Midbrain (tissue), 1 donor: ENCODE measurements around the gene HOXA1.

Source experiments
- DNase-seq: peaks from one replicate; lab custom pipeline; 2025; lab: John Stamatoyannopoulos, UW

HOXA1 gene

DNA sequence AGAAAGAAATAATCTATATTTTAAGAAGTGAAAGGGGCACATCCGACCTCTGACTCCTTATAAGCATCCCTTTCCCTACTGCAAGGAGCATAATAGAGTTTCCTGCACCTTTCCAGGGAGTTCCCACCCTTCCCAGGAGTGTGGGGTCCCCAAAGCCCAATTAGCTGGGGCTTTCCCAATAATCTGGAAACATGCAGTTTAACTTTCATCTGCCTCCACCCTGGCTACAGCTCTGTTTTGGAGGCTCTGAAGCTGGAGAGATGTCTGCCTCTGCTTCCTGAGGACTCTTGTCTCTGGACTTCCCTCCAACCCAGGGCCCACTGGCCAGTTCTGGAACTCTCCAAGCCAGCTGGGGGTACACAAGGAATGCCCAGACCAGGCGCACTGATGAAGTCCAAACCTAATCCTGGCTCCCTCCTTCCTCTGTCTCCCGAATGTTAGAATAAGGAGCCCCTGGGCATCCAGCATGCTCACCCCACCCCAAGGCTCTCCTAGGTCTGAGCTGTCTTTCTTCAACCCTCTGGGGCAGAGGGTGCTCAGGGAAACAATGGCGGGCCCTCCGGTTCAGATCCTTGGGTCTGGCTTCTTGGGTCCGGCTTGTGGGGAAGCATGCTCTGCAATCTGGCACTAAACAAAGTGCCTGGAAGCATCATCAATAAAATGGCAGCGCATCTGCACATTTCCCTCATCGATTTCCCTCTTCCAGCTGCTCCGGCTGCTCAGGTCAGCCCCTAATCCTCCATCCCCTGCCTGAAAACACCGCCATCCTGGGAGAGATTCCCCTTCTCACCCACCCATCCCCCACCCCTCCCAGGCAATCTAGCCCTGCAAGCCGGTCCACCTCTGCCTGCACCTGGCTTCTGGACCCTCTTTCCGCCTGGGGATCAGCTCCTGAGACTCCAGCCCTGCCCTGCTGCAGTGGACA, 21.4 kb upstream of the HOXA1 start:
- no peak for DNase-seq

GRCh38 chr7:27116031-27116961, 20.5 kb upstream of the HOXA1 start:
- DNase-seq: no peak

DNA sequence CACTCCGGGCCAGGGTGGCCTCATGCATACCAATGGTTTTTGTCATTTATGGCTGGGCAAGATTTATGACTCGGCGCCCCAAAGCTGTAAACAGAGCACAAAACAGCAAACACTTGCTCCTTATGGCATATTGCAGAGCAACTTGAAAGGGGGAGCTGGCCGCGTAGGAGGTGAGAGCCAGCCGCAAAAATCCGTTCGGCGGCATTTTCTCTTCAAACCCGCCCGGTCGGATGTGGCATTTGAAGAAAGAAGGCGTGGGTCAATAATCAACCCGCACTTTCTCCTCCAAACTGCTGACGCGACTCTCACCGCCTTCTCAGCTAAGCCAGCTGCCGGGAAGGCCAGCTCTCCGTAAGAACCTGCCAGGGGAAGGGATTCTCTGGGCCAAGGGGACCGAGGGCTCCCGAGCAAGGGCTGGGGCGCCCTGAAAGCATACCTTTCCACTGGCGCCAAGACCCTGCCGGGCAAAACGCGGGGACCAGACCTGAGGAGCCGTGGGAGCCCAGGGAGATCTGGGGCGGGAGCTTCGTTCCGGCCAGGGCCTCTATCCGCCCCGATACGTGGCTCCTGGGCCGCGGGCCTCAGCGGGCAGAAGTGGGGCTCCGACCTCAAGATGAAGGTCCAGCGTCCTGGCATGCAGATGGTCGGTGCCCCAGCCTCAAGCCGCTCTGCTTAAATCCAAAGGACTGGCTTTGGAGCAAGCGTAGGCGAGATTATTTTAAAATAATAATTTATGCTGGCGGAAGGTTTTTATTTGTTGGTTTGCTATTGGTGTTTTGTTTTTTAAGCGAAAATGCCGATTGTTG, 19.6 kb upstream of the HOXA1 start:
- DNase-seq: no peak

DNA sequence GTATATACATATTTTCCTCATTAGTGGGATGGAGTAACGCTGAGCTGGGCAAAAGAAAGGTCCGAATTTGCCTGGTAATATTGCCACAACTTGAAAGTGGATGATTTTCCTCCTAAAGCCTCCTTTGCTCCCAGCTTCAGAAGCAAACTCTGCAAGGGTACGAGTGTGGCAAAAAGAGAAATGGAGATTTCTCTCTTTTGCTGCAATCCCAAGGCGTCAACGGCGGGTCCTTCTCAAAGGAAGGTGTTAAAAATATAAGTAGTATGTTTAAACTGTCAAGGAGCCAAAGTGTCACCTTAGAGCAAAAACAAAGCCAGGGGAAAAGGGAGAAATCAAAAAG, 19.1 kb upstream of the HOXA1 start:
- no peak for DNase-seq

DNA sequence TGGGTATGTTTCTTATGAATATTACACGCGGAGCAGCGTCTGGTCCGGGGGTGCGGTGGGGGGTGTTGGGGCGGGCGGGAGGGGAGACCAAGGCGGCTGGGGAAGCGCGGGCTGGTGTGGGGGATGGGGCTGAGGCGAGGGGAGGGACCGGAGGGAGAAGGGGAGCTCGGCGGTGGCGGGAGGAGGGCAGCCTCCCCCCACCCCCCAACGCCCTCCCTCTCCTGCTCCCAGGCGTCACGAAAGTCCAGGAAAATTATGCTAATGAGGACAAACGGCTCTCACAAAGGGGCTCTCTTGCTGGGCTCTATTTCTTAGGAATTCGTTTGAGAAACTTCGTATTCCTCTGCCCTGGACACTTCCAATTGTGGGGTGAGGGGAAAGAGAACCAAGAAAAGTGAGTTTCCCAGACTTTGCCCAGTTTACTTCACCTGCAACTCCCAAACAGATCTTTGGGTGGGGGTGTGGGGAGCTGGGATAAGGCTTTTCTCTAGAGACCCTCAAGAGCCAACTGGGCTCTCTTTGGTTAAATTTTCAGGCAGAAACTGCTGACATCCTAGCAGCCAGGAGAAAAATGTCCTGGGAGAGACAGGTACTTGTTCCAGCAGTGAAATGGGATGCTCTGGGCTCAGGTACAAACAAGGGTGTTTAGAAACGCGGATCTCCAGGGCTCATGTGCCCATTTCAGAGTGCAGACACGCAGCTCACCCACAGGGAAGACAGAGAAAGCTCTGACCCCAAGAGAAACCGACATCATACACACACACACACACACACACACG, 18.4 kb upstream of the HOXA1 start:
- DNase-seq: no peak

DNA sequence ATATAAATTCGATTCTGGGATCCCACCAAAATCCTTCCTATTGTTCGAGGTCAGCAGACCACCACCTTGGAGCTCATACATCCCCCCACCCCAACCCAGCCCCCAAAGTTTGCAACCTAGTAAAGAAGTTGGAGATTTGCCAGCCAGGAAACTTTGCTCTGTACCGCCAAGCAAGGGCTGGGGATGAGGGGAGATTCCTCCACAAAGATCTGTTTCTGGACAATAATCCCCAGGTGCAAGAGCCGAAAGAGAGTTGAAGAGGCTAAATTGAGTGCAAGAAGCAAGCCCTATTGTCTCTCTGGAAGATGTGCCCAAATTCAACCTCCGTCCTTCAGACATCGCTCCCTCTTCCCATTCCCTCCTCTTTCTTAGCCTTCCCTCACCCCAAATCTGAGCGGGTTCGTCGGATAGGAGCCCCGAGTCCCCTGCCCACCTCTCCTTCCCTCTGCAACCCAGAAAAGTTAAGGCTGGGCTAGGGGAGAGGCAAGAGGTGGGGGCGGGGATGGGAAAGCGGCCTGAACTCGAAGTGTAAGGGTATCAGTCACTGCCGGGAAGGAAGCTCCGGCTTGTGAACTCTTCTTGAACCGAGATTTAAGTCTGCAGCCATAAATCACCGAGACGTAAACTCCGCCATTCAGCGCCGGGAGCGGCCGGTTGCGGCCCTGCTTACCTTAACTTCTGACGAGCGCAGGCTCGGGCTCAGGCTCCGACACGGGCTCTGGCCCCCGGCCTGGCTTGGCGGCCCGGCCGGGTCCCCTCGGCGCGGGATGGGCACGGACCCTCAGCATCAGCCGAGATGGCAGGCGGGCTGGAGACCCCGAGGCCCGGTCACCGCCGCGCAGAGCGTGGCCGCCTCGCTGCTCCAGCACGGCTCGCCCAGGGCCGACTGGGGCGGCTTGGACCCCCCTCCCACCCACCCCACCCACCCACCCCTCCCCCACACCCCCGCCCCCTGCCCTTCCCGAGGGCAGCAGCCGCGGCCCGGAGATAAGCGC, 17.5 kb upstream of the HOXA1 start:
- DNase-seq: no peak

DNA sequence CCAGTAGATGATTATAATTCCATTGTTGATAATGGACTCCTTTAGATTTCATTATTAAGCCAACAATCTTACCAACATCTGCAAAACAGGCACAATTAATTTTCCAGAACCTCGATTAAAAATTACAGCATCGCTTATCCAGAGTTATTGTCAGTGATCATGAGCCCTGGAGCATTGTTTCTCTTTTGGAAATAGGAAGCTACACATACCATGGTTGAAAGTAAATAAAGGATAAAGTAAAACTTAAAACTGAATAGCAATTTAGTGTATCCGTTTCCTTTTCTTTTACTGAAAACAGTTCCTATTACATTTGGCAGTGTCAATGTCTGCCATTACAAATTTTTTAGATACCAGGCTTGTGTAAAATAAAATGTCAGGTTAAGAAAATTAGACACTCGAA, 16.6 kb upstream of the HOXA1 start:
- DNase-seq: no peak

DNA sequence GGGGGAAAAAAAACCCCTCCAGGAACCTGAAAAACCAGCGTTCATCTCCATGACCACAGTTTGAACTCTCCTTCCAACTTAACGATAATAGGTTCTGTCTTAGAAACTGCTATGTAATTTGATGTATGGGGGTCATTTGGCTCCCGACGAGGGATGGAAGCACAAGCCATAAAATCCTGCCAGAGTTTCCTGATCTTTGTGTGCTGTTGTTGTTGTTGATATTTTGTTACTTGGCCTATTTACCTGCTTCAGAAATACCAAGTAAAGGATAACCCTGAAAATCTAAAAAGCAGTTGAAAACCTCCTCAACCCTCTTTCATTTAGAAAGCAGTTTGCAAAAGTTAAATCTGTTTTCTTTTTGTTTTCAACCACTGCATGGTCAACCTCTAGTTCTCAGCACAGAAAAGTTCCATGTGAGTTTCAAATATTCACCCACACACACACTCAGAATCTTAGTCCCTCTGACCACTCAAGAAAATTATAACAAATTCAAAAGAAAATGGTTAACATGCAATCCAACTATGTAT, 16.0 kb upstream of the HOXA1 start:
- DNase-seq: no peak

GRCh38 chr7:27111042-27111750, 15.4 kb upstream of the HOXA1 start:
- DNase-seq: no peak

DNA sequence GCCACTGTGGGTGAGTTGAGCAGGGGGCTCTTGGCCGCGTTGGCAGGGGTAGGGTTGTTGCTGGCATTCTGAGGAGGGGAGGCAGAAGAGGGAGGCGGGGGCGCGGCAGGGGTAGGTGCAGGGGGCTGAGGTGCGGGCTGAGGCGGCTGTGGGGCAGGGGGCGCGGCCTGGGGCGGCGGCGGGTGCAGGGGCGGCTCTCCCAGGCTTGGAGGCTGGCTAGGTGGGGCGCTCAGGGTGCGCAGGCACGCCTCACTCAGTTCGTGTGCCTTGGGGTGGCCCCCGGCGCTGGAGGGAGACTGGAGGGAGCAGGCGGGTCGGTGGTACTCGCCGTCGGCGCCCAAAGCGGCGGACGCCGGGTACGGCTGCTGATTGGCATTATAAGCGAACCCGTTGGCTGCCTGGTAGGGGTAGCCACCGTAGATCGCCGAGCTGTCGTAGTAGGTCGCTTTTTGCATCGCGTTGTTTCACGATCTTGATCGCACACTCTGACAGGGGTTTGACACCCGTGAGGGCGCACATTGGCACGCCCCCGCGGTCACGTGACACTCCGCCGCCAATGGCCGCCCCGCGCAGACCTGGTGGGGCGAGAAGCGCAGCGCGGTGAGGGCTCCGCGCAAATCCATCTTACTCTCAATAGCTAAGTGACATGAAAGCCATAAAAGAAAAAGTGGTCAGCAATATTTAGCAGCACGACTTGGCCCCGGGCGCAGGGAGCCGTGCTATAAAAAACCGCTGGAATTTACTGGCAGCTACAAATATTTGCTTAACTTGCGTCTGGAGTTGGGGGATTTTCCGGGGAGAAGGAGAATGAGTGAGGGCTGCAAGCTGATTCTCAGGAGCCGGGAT, 14.6 kb upstream of the HOXA1 start:
- DNase-seq: no peak

DNA sequence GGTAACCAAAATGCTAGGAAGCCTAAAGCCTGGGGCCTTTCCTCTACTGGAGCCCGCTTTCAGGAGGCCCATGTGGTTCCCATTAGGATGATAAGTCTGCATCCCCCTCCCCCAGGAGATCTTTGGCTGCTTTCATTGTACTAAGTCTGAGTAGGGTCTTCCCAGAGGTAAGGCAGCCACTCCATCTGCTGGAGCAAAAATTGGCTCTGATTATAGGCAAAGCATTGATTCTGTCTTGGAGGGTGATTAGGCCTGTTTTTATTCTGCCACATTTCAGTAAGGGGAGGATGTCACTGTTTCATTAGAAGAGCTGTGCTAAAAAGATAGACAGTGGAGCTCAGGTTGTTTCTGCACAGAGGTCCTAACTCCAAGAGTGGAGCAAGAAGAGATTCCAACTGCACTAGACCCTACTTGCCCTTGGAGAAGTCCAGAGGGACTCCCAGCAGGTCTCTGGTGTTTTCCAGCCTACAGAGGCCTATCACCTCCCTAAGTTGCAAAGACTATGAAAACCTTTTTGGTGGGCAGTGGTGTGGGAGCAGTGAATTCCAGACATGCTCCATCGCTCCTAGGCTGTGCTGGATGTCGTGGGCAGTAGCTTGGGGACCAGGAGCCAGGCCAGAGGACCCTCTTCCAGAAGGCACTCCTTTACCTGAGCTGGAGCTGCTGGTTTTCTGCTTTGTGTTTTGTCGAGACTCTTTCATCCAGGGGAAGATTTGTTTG, 13.8 kb upstream of the HOXA1 start:
- DNase-seq: no peak

GRCh38 chr7:27108390-27109127, 12.8 kb upstream of the HOXA1 start:
- DNase-seq: no peak

DNA sequence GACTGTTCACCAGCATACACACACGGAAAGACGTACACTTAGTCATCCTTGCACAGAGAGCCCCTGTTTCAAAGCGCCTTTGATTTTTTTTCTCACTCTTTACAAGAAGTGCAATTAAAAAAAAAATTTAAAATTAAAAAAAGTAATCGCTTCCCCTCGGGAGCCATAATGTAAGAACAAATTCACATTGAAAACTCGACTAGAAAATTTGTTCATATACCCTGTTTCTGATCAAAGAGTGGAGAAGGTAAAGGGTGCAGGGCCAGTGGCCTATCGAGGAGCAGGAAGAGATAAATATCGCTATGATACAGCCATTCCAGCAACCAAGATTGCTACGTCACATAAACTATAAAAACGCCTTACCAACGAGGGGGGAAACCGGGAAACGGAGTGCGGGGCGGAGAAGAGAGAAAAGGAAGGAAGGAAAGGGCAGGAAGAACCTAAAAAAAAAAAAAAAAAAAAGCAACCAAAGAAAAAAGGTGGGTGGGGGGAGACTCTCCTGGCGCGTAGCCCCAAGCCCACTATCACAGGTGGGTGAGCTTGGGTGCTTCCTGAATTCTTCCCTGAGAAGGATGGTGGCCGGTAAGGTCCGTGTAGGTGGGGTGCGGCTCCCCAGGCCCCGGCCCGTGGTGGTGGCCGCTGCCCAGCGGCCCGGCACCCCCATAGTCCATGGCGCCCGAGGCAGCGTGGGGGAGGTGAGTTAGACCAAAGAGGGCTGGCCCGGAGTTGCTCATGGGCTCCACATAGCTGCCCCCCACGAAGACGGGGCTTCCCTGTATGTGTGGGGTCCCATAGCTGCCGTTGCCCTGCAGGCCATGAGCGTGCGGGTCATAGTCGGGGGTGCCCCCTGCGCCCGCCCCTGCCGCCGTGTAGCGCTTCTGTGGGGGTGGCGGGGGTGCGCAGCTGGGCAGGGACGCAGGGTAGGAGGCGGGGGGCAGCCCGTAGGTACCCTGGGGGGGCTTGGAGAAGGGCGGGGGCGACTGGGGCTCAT, 11.9 kb upstream of the HOXA1 start:
- no peak for DNase-seq

DNA sequence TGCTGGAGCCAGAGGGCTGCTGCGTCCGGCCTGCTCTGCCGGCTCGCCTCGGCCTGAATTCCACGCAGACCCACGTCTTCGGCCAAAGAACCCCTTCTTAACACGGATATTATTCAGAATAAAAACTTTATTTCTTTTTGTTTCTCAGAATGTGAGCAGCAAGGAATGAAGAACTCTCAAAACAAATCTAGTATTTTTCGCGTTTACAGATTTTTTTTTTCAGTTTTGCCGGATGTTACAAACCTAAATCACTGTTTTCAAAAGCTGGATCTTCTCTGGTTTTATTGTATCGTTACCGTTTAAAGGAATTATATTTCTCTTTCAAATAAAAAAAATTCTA, 11.1 kb upstream of the HOXA1 start:
- no peak for DNase-seq

DNA sequence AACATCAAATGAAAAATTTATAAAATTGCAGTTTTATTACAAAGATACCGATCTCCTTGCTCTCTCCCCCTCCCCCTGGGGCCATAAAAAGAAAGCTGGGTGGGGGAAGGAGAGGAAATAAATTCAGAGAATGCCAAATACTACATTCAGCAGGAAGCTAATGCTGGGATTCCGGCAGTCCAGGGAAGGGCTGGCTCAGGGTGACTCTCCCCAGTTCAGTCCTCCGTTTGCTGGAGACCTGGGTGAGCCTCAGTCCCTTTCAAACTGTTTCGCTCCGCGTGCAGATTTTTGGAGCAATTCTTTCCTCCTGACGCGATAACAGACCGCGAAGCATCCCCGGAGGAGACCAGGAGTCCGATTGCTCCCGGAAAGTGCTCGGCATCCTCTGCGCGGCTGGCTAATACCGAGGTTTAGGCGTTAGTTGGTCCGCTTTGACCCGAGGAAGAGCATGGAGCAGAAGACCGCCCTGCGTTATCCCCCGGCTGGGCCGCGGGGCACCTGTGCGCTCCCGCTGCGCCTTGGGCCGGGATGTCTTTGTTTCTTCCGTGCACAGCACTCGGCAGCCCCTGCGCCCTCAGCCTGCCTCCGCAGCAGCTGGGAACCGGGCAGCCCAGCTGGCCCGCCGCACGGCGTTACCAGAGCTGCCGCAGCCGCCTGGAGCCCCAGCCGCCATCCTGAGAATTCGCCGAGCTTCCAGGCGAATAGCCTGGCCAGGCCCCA, 10.5 kb upstream of the HOXA1 start:
- DNase-seq: no peak
